ENCODE measurements around the gene ITIH4.
A peak's percentile ranks its signal among the peaks of the same experiment; 100 is the strongest.

ITIH4 gene

GRCh38 chr3:52795298-52795900 lies 35.1 kb downstream of the ITIH4 start:
- no peak for DNase-seq

GRCh38 chr3:52794612-52795099 lies 35.8 kb downstream of the ITIH4 start, which contains the start of gene ITIH3:
Gene ITIH3, plus strand, starts transcription at chr3:52794796. Its CDS starts 8 bp downstream, at chr3:52794804.
- no peak for DNase-seq

GRCh38 chr3:52793702-52794611 lies 36.5 kb downstream of the ITIH4 start:
- DNase-seq: peak; percentile 6

- peak; percentile 65 for DNase-seq
These were observed 37.3 kb downstream of the ITIH4 start for GRCh38 chr3:52792961-52793695.

- DNase-seq: no peak
These were observed 38.1 kb downstream of the ITIH4 start for GRCh38 chr3:52792413-52792812.

- no peak for DNase-seq
These were observed 38.5 kb downstream of the ITIH4 start for GRCh38 chr3:52791928-52792327.

- no peak for DNase-seq
These were observed 39.1 kb downstream of the ITIH4 start for GRCh38 chr3:52791366-52791765.

GRCh38 chr3:52790741-52791140 lies 39.7 kb downstream of the ITIH4 start:
- DNase-seq: no peak

- DNase-seq: no peak
These were observed 40.1 kb downstream of the ITIH4 start for GRCh38 chr3:52790337-52790736.

- DNase-seq: no peak
These were observed 40.8 kb downstream of the ITIH4 start for GRCh38 chr3:52789746-52790040.

- no peak for DNase-seq
These were observed 41.4 kb downstream of the ITIH4 start for GRCh38 chr3:52788890-52789745.

- no peak for DNase-seq
These were observed 42.5 kb downstream of the ITIH4 start for GRCh38 chr3:52787672-52788625.

- no peak for DNase-seq
These were observed 43.2 kb downstream of the ITIH4 start for GRCh38 chr3:52787246-52787645.

- no peak for DNase-seq
These were observed 43.9 kb downstream of the ITIH4 start for GRCh38 chr3:52786330-52787215.

GRCh38 chr3:52784931-52785590 lies 45.4 kb downstream of the ITIH4 start:
- DNase-seq: no peak

GRCh38 chr3:52784021-52784621 lies 46.4 kb downstream of the ITIH4 start:
- no peak for DNase-seq

GRCh38 chr3:52783211-52783555 lies 47.3 kb downstream of the ITIH4 start:
- DNase-seq: no peak

- DNase-seq: no peak
These were observed 47.9 kb downstream of the ITIH4 start for GRCh38 chr3:52782412-52783210.

GRCh38 chr3:52781741-52782140 lies 48.7 kb downstream of the ITIH4 start:
- DNase-seq: no peak
